Renal pelvis (tissue), 4 donors: Measurements from ENCODE around the gene NPM3. TPM values are rescaled to one million over a fixed set of nuclear protein-coding genes. Genes with fewer than 3 reads are reported as not detected.

Experiments used
- DNase-seq: peaks from one replicate; pipeline ENCODE4 v3.0.0-alpha.2; 2013
- polyA plus RNA-seq, 3 donors: library from polyadenylated mRNA; unstranded; fragments of 120-200 nt; gene quantifications; one replicate each; pipeline ENCODE4 v1.2.1, GENCODE V29; 2013; ENCODE audit not compliant: insufficient read length in 3 of 3

The NPM3 gene
- polyA plus RNA-seq, 3 donors, result 54.7 to 68.9 (median 58.2) TPM

- no peak for DNase-seq
Observed at GRCh38 chr10:101777619-101778145, 5.6 kb downstream of the NPM3 start.

- DNase-seq, result no peak
Observed at GRCh38 chr10:101776161-101776817, 7.0 kb downstream of the NPM3 start.

- DNase-seq, result no peak
Observed at GRCh38 chr10:101775273-101776160, 7.7 kb downstream of the NPM3 start, which contains the start of gene FGF8. Gene FGF8 (minus strand): TSS chr10:101776114. CDS start chr10:101775900, 214 bp downstream.

GRCh38 chr10:101774589-101775272 lies 8.5 kb downstream of the NPM3 start:
- DNase-seq, result no peak

- no peak for DNase-seq
Observed at GRCh38 chr10:101773923-101774588, 9.2 kb downstream of the NPM3 start.

GRCh38 chr10:101772895-101773761 lies 10.1 kb downstream of the NPM3 start:
- DNase-seq, result no peak

GRCh38 chr10:101772017-101772894 lies 11.0 kb downstream of the NPM3 start:
- DNase-seq, result no peak

GRCh38 chr10:101771380-101771779 lies 11.9 kb downstream of the NPM3 start:
- no peak for DNase-seq

GRCh38 chr10:101770331-101771215 lies 12.7 kb downstream of the NPM3 start:
- no peak for DNase-seq

GRCh38 chr10:101769541-101770180 lies 13.6 kb downstream of the NPM3 start:
- DNase-seq, result no peak

- no peak for DNase-seq
Observed at GRCh38 chr10:101768791-101769170, 14.5 kb downstream of the NPM3 start.

- no peak for DNase-seq
Observed at GRCh38 chr10:101767966-101768790, 15.1 kb downstream of the NPM3 start.

- no peak for DNase-seq
Observed at GRCh38 chr10:101767600-101767945, 15.7 kb downstream of the NPM3 start.

GRCh38 chr10:101766753-101767599 lies 16.3 kb downstream of the NPM3 start:
- no peak for DNase-seq

- DNase-seq, result no peak
Observed at GRCh38 chr10:101766306-101766705, 16.9 kb downstream of the NPM3 start.

- DNase-seq, result no peak
Observed at GRCh38 chr10:101763141-101763846, 20.0 kb downstream of the NPM3 start.
